ENCODE data around the gene SLC46A1. TPM values are rescaled to one million over a fixed set of nuclear protein-coding genes. Genes with fewer than 3 reads are reported as not detected.

Gene SLC46A1
- total and polyA plus RNA-seq, 12 donors = 1.4 to 10.2 (median 4.7) TPM

GRCh38 chr17:28371245-28372202, 34.5 kb downstream of the SLC46A1 start, which contains the start of gene SARM1:
Gene SARM1, plus strand, starts transcription at chr17:28371694. Its CDS starts 339 bp downstream, at chr17:28372033.
- peak; percentile 83 to 93 (median 88) for ATAC-seq

DNA sequence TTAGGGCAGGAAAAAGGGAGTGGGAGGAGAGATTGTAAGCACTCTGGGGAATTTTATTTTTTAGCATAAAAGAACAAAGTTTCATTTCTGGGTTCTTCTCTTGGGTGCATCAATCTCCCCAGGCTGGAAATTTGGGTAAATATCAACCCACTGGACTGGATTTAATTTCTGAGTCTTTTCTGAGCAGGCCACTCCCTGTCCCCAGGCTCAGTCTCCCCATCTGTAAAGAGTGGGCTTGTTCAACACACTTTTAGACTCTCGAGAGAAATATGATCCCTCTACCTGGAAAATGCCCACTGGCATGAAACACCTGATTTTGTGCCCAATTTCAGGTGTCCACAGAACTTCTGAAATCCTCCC, 35.3 kb downstream of the SLC46A1 start:
- peak overlapping the region; percentile 4 to 85 (median 79) for H3K27ac ChIP-seq
- WGBS, 2 donors = 84 to 88% methylated on average over 1 of the region's 1 CpG
- no peaks in the 10 kb centered on the region for H3K9me3 ChIP-seq
- peak overlapping the region in 7 of 10 donors; percentile 64 to 78 (median 68) for H3K4me3 ChIP-seq
- H3K36me3 ChIP-seq = peaks cover 0 to 6% (median 0%) of the 10 kb centered on the region in 9 donors
- TF ChIP-seq, protein P1, sequence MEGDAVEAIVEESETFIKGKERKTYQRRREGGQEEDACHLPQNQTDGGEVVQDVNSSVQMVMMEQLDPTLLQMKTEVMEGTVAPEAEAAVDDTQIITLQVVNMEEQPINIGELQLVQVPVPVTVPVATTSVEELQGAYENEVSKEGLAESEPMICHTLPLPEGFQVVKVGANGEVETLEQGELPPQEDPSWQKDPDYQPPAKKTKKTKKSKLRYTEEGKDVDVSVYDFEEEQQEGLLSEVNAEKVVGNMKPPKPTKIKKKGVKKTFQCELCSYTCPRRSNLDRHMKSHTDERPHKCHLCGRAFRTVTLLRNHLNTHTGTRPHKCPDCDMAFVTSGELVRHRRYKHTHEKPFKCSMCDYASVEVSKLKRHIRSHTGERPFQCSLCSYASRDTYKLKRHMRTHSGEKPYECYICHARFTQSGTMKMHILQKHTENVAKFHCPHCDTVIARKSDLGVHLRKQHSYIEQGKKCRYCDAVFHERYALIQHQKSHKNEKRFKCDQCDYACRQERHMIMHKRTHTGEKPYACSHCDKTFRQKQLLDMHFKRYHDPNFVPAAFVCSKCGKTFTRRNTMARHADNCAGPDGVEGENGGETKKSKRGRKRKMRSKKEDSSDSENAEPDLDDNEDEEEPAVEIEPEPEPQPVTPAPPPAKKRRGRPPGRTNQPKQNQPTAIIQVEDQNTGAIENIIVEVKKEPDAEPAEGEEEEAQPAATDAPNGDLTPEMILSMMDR (IDR thresholded peaks at IDR 0.05) = no peak
- H3K4me1 ChIP-seq = peaks cover 4 to 40% (median 29%) of the 10 kb centered on the region in 9 donors
- no peak for DNase-seq
- peaks cover 0 to 22% (median 0%) of the 10 kb centered on the region in 7 donors for H3K27me3 ChIP-seq
- ATAC-seq = no peak
- intact Hi-C loops (cut with DNase I) = no loop called here

More at GRCh38 chr17:28371245-28372202, 34.5 kb downstream of the SLC46A1 start, which contains the start of gene SARM1:
- H3K4me3 ChIP-seq = peak within 1 kb of the TSS; percentile 48 to 78 (median 66)
- H3K36me3 ChIP-seq = peaks cover 0 to 6% (median 0%) of the 10 kb centered on the region in 9 donors
- intact Hi-C loops (cut with DNase I) = no loop called here
- no peaks in the 10 kb centered on the region for H3K9me3 ChIP-seq
- DNase-seq = peak; percentile 90 to 92
- TF ChIP-seq, protein P1 (IDR thresholded peaks at IDR 0.05) = no peak
- H3K4me1 ChIP-seq = peaks cover 4 to 40% (median 29%) of the 10 kb centered on the region in 9 donors
- H3K27ac ChIP-seq = peak within 1 kb of the TSS; percentile 4 to 85 (median 79)
- H3K27me3 ChIP-seq = peaks cover 0 to 22% (median 0%) of the 10 kb centered on the region in 7 donors
- WGBS, 2 donors = 1% methylated on average over 68 to 80 of the region's 80 CpGs

DNA sequence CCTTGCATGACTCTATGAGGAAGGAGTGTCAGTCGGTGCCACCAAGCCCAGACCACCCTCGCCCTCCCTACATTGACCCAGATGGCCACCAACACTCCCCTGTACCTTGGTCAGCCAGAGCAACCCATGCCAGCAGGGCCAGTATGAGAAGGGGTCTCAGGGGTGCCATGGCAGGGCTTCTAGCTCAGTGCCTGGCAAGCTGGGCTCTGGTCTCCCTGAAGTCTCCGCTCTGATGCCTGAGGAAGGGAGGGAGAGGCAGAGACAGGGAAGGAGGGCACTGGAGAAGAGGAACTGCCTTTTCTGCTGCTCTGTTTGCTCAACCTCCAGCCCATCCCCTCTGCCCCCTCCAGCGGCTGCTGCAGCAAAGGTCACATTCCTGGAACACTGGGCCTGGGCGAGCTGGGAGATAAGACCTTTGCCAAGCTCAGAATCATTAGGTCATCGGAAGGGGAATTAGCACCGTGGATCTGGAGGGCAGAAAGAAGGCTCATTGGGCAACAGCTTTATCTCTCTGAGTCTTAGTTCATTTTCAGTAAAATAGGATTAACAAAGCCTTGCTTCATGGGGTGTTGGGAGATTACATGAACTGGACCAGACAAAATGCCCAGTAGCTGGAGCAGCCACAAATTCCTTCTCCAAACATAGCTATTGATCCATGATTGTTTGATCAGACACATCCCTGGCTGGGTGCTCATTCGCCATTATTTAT, 35.8 kb downstream of the SLC46A1 start, which contains the start of gene VTN:
VTN (minus strand) TSS at position 273 of the 709 bp plus-strand sequence; CDS start at position 169, 104 bp downstream.
- TF ChIP-seq, protein P1 (IDR thresholded peaks at IDR 0.05) = peak in 1 of 9 donors; percentile 9
- Histone ChIP-seq H3K36me3 (peaks cover 0 to 6% (median 0%) of the 10 kb centered on the region in 9 donors), H3K9me3 (no peaks in the 10 kb centered on the region), H3K4me1 (peaks cover 4 to 40% (median 29%) of the 10 kb centered on the region in 9 donors), H3K4me3 (peak within 1 kb of the TSS in 9 of 10 donors; percentile 48 to 78 (median 66)), H3K27me3 (peaks cover 0 to 22% (median 0%) of the 10 kb centered on the region in 7 donors), H3K27ac (peak within 1 kb of the TSS; percentile 4 to 85 (median 79))
- ATAC-seq = peak; percentile 14 to 74 (median 53)
- 22 to 29% methylated on average over 8 of the region's 8 CpGs for WGBS, 2 donors
- intact Hi-C loops (cut with DNase I) = no loop called here
- peak in 1 of 2 donors; percentile 63 for DNase-seq

GRCh38 chr17:28369684-28370034, 36.4 kb downstream of the SLC46A1 start:
- 65 to 74% methylated on average over 10 of the region's 10 CpGs for WGBS, 2 donors
- H3K9me3 ChIP-seq = no peaks in the 10 kb centered on the region
- peaks cover 0 to 22% (median 0%) of the 10 kb centered on the region in 7 donors for H3K27me3 ChIP-seq
- DNase-seq (no peak), ATAC-seq (peak in 1 of 8 donors; percentile 4)
- peak overlapping the region in 6 of 10 donors; percentile 3 to 29 (median 18) for H3K4me3 ChIP-seq
- H3K27ac ChIP-seq = peak overlapping the region in 9 of 10 donors; percentile 61 to 85 (median 79)
- H3K36me3 ChIP-seq = peaks cover 0 to 10% (median 0%) of the 10 kb centered on the region in 9 donors
- TF ChIP-seq, protein P1 (IDR thresholded peaks at IDR 0.05) = no peak
- intact Hi-C loops (cut with DNase I) = no loop called here
- peaks cover 4 to 40% (median 29%) of the 10 kb centered on the region in 9 donors for H3K4me1 ChIP-seq
